Renal cortex interstitium (tissue), 11 donors: ENCODE measurements around the gene S100A10. TPM values are rescaled to one million over a fixed set of nuclear protein-coding genes. Genes with fewer than 3 reads are reported as not detected.

Source experiments
- DNase-seq, 11 donors: peaks; one replicate each; pipeline ENCODE4 v3.0.0-alpha.2; 2013; ENCODE audit warnings: low read depth in 9 of 11, low spot score in 4 of 11; ENCODE audit errors: extremely low read depth in 1 of 11
- polyA plus RNA-seq, 3 donors: library from polyadenylated mRNA; unstranded; fragments of 120-200 nt; gene quantifications; one replicate each; pipeline ENCODE4 v1.2.1, GENCODE V29; 2013; ENCODE audit not compliant: insufficient read length in 3 of 3

S100A10 gene
- polyA plus RNA-seq, 3 donors, result 211 to 270 (median 220) TPM

- no peak for DNase-seq
Observed at GRCh38 chr1:151993084-151993733, 450 bp downstream of the S100A10 start.

DNA sequence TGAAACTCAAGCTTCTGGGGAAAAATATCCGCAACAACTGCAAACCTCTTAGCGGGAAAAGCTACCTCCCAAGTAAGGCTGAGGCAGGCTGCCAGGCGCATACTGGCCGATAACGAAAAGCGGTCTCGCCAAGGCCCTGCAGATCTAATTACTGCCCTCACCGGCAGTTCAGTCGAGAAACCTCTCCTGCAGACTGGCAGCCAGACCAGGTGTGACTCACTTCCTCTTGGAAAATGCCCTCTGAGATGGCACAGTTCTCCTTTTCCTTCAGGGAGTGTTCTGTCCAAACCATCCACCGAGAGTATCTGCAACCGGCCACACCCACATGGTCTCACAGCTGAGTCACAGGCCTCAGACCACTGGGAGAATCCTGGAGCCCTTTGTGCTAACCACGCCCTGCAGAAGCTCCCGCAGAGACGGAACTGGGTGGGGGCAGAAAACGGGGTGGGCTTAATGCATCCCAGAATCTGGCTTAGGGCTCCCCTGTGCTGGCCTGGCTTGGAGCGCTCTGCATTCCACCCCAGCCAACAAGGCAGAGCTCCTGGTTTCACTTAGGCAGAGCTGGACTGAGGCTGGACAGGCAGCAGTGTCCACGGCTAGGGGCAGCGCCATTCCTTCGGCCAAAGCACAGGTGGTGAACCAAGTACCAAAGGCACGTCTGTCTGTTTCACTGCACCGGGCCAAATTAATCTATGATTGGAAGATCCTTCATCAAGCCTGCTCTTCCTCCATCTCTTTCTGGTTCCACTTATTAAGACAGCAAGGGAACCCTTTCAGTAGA, 1.2 kb downstream of the S100A10 start:
- DNase-seq, result no peak

DNA sequence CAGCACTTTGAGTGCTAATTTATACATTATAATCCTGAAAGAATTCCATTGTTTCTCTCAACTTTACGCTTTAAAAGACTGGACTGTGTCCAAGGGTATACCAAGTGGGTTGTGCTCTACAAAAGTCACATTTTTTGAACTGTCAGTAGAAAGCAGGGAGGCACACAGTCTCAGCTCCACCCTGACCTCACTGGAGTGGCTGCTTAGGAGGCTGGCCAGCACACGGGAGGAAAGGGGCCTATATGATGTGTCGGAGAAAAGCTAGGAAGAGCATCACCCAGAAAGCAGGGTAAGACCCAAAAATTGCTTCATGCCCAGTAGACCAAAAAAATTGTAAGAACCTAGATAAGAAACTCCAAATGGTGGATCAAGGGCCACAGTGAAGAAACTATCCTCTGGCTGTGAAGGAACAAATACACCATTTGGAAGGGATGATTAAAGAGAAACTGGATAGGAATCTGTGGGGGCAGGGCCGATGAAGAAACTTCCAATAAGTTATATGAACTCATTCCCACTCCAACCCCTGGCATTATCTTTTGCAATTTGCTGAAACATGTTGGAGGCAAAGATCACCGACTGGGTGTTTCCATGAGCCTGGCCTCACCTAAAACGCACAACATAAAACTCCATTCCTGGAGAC, 1.9 kb downstream of the S100A10 start:
- no peak for DNase-seq

DNA sequence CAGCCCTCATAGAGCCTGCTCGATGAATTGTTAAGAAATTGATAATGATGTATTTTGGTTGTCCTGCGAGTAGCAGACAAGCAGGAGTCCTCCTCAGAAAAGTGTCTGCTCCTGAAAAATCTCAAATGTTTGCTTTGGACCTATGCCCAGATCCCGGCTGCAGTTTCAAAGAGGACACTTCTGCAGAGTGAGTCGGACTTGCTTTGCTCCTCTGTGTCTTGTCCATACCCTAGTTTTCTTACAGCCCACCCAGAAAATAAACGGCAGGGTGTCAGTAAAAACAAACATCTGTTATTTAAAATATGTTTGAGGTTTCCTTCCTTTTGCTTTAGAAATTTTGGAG, 2.8 kb downstream of the S100A10 start:
- peak in 4 of 11 donors; percentile 46 to 75 (median 65) for DNase-seq

DNA sequence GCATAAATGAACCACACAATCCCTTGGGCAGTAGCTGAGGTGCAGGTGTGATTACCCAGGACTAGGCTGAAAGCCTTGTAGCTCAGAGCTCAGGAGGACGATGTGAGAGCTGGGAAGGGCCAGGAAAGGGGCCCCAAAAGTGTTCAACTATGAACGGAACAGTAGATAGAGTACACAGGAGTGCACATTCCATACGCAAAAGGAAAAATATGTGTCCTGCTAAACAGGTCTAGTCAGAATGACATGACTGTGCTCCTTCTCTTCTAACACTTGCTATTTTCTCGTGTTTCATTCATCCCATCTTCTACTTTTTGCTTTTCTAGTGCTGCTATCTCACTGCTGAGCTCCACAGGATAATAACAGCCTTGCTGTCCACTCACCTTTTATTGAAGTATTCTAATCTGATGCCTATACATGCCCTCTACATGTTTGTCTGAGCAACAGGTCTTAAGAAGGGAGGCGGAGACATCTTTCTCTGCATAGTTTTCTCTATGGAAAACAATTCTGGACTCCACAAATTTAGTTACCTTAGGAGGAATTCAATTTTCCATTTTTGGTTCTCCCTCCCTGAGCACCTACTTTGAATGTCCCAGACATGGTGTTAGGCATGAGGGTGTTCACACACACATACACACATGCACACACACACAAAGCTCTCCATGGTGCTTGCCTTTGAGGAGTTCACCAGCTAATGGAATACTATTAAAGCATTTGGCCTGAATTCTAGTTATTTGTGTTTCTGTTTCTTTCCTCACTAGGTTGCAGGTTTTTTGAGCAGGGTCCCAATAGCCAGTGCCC, 3.4 kb downstream of the S100A10 start:
- no peak for DNase-seq

- DNase-seq, result no peak
Observed at GRCh38 chr1:151989211-151989862, 4.3 kb downstream of the S100A10 start.

DNA sequence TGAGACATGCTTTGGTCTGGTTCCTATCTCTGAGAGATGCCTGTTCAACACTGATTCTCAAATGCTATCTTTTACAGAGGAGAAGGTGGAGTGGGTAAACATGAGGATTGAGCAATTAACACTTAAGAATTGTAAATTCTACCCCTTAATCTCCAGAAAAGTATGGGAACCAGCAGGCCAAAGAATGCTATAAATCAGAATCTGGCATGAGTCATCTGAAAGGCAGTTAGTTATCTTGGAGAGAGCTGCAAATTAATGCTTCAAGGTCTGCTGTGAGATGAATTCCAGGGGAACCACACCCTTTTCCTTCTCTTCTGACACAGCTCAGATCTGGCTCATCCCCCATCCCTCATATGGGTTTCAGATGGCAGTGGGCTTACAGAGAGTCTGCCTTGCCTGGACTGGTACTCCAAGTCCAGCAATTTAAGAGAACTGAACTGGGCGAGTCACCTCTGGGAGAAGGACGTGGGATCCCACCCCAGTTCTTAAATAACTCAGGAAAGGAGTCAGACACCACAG, 5.2 kb downstream of the S100A10 start:
- DNase-seq, result no peak

- no peak for DNase-seq
Observed at GRCh38 chr1:151986501-151987190, 7.0 kb downstream of the S100A10 start.

- DNase-seq, result no peak
Observed at GRCh38 chr1:151985768-151986167, 7.9 kb downstream of the S100A10 start.

DNA sequence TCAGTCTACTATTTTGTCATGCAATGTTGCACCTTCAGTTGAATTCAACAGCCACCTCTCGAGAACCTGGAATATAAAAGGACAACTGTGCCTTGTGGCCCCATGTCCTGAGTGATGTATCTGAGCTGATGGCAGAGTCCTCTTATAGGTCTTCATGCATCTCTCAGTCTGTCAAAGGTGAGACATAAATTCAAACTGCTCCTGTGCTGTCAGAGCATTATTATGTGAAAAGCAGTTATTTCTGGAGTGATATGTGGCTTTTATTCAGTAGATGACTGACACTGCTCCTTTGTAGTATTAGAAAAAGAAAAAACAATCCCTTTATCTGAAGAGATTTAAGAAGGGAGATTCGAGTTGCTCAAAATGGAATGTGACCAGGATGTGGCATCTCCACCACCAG, 8.4 kb downstream of the S100A10 start:
- no peak for DNase-seq

DNA sequence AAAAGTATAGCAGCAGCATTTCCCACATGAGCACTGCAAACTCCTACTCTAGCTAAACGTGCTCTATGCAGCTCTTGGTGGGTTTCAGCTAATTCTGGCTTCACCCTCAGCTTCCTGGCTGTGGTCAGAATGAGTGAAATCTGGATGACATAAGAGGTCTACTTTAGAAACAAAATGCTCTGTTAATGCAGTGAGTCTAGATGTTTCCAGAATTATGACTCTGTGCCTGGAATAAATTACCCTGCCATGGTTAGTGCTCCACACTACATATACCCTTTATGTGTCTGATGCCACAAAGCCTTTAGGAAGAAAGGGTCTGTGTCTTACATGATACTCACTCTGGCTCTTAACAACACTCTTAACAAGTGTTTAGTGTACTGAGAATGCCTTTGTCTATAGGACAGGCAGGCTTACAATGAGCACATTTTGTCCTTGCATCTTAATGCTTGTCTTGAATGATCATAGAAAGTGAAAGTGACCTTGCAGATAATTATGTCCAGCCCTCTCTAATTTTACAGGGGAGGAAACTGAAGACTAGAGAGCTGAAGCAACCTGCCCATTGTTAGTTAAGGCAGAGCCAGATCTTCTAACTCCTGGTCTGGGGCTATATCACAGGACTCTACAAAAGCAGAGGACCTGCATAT, 9.2 kb downstream of the S100A10 start:
- no peak for DNase-seq

DNA sequence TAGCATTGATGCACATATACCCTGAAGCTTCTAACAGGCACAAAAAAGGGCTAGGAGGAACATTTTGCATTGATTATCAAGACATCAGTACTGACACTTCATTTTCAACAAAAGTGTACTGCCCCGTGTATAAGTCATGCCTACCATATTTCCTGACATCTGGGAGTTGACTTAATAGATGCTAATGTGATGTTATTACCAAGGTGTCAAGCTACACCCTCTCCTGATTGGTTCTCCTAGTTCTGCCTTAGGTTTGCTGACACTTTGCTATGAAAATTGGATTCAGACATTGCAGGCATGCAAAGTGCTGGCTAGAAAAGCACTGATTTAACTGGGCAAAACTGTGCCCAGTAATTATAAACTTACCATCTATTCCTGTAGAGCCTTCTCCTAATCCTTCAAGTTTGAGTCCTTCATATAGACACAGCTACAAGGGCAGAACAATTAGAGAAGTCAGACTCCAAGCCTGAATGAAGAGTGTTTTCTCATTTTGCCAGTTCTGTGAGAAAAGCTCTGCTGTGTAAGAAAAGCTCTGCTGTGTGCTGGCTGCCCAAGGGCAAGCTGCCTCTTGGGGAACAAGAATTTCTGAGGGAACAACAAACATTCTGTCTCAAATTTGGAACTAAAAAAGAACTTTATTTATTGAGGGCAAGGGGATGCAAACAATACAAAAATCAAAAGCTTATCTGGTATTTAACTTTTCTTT, 11.2 kb downstream of the S100A10 start:
- no peak for DNase-seq

GRCh38 chr1:151981178-151981525, 12.5 kb downstream of the S100A10 start:
- no peak for DNase-seq

- DNase-seq, result peak in 1 of 11 donors; percentile 46
Observed at GRCh38 chr1:151980287-151981177, 13.1 kb downstream of the S100A10 start.

GRCh38 chr1:151978922-151979321, 14.7 kb downstream of the S100A10 start:
- DNase-seq, result no peak

GRCh38 chr1:151977662-151978230, 15.9 kb downstream of the S100A10 start:
- DNase-seq, result no peak
